HFF-Myc (cell line): ENCODE measurements around the gene MRPS18B.
"Not testable (repeated sequence)": the region's sequence is repeated elsewhere in the genome, so short reads cannot be mapped to it uniquely, and the experiment has no call there.

Source experiments
- DNase-seq: peaks from one replicate; pipeline ENCODE4 v3.0.0-alpha.2; 2011; ENCODE audit warnings: low read depth; ENCODE audit errors: extremely low read depth
- H3K4me3 ChIP-seq: replicated peaks from 2 replicates; pipeline ENCODE4 v1.5.1; 2011; ENCODE audit warnings: low read depth, mild to moderate bottlenecking, control low read depth, low read length
- TF ChIP-seq, protein P1 (sequence below): IDR thresholded peaks from 2 replicates; pipeline ENCODE4 v1.5.1; 2012; ENCODE audit warnings: mild to moderate bottlenecking, low read depth, low read length, control low read depth; ENCODE audit errors: missing control alignments

MRPS18B gene

DNA sequence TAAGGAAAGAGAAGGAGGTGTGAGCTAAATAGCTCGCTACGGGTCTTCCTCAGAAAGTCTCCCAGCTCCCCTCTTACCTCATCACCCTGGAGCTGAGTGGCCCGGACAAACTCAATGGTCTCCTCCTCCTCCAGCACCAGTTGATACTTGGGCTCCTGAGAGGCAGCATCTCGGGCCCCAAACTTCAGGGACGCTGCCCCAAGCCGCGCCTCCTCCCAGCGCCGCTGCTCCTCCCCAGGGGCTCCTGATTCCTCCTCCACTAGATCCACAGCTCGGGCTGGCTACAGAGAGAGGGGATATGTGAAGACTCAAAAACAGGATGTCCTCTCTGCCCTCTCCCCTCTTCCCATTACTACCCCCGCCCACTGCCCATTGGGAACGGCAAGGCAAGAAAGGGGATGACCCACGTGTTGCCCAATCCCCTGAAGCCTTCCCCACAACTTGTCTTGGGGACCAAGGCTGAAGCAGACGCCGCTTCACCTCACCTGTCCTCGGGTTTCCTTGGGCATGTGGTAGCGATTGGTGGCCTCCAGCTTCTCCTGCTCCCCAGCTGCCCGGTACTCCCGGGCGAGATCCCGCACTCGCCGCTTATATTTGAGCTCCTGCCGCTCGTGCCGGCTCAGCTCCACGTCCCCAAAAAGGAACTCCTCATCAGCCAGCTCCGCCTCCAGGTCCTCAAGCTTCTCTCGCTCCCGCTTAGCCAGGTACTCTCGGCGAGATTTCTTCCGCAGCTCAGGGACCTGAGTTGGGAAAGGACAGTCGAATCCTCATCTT is 47.5 kb downstream of the MRPS18B start:
- no peak for DNase-seq
- TF ChIP-seq, protein P1, sequence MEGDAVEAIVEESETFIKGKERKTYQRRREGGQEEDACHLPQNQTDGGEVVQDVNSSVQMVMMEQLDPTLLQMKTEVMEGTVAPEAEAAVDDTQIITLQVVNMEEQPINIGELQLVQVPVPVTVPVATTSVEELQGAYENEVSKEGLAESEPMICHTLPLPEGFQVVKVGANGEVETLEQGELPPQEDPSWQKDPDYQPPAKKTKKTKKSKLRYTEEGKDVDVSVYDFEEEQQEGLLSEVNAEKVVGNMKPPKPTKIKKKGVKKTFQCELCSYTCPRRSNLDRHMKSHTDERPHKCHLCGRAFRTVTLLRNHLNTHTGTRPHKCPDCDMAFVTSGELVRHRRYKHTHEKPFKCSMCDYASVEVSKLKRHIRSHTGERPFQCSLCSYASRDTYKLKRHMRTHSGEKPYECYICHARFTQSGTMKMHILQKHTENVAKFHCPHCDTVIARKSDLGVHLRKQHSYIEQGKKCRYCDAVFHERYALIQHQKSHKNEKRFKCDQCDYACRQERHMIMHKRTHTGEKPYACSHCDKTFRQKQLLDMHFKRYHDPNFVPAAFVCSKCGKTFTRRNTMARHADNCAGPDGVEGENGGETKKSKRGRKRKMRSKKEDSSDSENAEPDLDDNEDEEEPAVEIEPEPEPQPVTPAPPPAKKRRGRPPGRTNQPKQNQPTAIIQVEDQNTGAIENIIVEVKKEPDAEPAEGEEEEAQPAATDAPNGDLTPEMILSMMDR, result no peak
- no peak overlapping the region for H3K4me3 ChIP-seq

DNA sequence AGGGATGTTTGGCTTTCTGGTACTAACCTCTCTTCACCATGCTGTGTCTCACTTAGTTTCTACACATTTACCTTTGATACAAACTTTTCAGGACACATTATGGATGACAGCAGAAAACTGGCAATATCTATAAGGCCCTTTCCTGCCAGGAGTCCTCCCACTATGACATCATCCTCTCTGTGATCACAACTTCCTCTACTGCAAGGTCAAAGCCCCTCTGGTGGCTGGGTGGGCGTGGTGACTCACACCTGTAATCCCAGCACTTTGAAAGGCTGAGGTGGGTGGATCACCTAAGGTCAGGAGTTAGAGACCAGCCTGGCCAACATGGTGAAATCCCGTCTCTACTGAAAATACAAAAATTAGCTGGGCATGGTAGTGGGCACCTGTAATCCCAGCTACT is 48.7 kb downstream of the MRPS18B start:
- not testable (repeated sequence) for H3K4me3 ChIP-seq, DNase-seq

DNA sequence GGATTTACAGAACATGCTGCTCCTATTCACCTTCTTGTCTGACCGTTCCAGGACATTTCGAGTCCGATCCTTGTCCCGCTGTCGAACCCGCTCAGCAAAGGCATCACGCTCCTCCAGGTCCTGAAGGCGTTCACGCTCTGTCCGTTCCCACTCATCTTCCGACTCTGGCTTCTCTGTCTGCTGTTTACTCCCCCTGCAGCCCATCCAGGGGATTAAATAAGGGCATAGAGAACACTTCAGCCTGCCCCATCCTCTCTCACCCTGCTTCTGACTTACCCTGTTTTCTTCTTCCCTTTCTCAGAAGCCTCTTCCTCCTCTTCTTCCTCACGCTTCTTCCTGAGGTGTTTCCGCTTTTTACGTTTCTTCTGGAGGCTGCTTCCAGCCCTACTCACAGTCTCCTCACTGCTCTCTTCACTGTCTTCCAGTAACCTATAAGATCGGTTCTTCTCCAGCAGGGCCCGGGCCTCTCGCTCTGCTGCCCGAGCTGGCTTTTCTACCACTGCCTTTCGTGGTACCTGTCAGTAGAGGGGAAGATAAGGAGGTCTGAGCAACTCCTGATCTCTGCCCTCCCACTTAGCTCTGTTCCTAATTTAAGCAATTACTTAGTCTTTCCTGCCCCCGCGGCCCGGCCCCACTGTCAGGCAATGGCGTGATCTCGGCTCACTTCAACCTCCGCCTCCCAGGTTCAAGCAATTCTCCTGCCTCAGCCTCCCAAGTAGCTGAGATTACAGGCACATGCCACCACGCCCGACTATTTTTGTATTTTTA is 53.3 kb downstream of the MRPS18B start:
- DNase-seq, result no peak
- TF ChIP-seq, protein P1, result no peak
- no peak overlapping the region; the same call in 1 of the 2 replicates for H3K4me3 ChIP-seq

DNA sequence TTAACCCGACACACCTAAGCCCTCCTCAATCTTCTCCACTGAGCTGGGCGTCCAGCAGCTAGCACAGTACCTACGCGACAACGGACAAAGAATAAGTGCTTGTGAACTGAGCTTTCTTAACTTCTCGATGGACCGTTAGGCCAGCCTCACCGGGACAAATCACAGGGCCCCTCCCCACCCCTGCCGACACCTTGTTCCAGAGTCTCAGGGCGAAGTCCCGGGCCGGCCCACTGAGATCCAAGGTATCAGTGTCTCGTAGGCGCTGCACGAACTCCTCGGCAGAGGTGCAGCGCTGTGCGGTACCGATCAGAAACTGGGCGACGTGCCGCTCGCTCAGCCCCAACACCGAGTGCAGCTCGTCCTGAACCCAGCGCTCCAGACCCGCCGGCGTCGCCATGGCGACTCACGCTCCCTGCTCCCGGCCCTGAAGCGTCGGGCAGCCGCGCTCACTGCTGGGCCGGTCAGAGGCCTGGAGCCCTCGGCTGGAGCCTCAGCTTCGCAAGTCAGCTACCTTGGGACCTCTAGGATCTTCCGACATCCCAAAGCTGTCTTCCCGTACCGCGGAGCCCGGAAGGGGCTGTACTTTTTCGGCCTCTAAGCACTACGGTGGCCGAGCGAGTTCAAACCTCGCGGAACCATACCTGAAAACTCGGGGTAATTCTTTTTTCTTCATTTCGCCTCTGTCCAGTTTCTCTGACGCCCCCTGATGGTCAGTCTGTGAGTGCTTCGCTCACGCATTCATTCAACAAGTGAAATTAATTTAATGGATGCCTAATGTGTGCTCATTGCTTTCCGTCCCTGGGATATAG is 55.0 kb downstream of the MRPS18B start, which contains the start of gene DHX16:
Gene DHX16, minus strand, starts transcription at position 562 of the 809 bp plus-strand sequence. Its CDS starts 165 bp downstream, at position 397.
- TF ChIP-seq, protein P1, result peak; percentile 92
- DNase-seq, result peak; percentile 97
- H3K4me3 ChIP-seq, result peak within 1 kb of the TSS; percentile 98
